CD4-positive, alpha-beta T cell treated with Interleukin-4 for 4 hours (primary cell): ENCODE data around the gene TCEANC2.

ENCODE experiments used
- DNase-seq: peaks from one replicate; pipeline ENCODE4 v3.0.0-alpha.2; 2020

The TCEANC2 gene

GRCh38 chr1:54117815-54118563 lies 64.6 kb downstream of the TCEANC2 start:
- no peak for DNase-seq

- DNase-seq, result no peak
Measured at GRCh38 chr1:54118704-54119103, 65.3 kb downstream of the TCEANC2 start.

- no peak for DNase-seq
Measured at GRCh38 chr1:54120018-54120697, 66.8 kb downstream of the TCEANC2 start.

GRCh38 chr1:54120698-54121481 lies 67.5 kb downstream of the TCEANC2 start:
- no peak for DNase-seq

- peak; percentile 35 for DNase-seq
Measured at GRCh38 chr1:54121482-54122134, 68.2 kb downstream of the TCEANC2 start.

- no peak for DNase-seq
Measured at GRCh38 chr1:54122135-54122751, 68.8 kb downstream of the TCEANC2 start.

- no peak for DNase-seq
Measured at GRCh38 chr1:54122992-54123391, 69.6 kb downstream of the TCEANC2 start.

GRCh38 chr1:54124472-54124871 lies 71.1 kb downstream of the TCEANC2 start:
- no peak for DNase-seq

- DNase-seq, result no peak
Measured at GRCh38 chr1:54124906-54125305, 71.5 kb downstream of the TCEANC2 start.

GRCh38 chr1:54125386-54126070 lies 72.1 kb downstream of the TCEANC2 start:
- no peak for DNase-seq

- DNase-seq, result no peak
Measured at GRCh38 chr1:54126271-54126815, 72.9 kb downstream of the TCEANC2 start.

- no peak for DNase-seq
Measured at GRCh38 chr1:54127594-54128300, 74.3 kb downstream of the TCEANC2 start.

GRCh38 chr1:54129858-54130257 lies 76.5 kb downstream of the TCEANC2 start:
- DNase-seq, result no peak

- DNase-seq, result no peak
Measured at GRCh38 chr1:54131419-54131818, 78.0 kb downstream of the TCEANC2 start.

GRCh38 chr1:54132495-54132894 lies 79.1 kb downstream of the TCEANC2 start:
- no peak for DNase-seq

GRCh38 chr1:54134295-54134694 lies 80.9 kb downstream of the TCEANC2 start:
- no peak for DNase-seq

- DNase-seq, result no peak
Measured at GRCh38 chr1:54135436-54136120, 82.2 kb downstream of the TCEANC2 start.

- no peak for DNase-seq
Measured at GRCh38 chr1:54136269-54136896, 83.0 kb downstream of the TCEANC2 start.

- no peak for DNase-seq
Measured at GRCh38 chr1:54136963-54137533, 83.6 kb downstream of the TCEANC2 start.
